B cell (primary cell): Measurements from ENCODE around the gene PDGFC. TPM values are rescaled to one million over a fixed set of nuclear protein-coding genes. Genes with fewer than 3 reads are reported as not detected.
"Not testable (repeated sequence)": the region's sequence is repeated elsewhere in the genome, so short reads cannot be mapped to it uniquely, and the experiment has no call there.

ENCODE experiments used
- ATAC-seq: fragments of 200-7000 bp; cut with Tn5 transposase; one replicate; pipeline ENCODE4 v1.10.0; 2021; ENCODE audit warnings: low read depth, mild to moderate bottlenecking, moderate number of reproducible peaks, moderate library complexity
- CTCF ChIA-PET: fragments of 350-600 bp; sonication (Branson Sonifier 250); formaldehyde crosslinking; loops from one replicate; lab custom pipeline; 2021; ENCODE audit warnings: antibody characterized with exemption, inconsistent platforms; lab: Charles Lee
- POLR2A ChIA-PET: fragments of 350-600 bp; sonication (Branson Sonifier 250); formaldehyde crosslinking; loops from one replicate; lab custom pipeline; 2021; ENCODE audit warnings: antibody characterized with exemption; lab: Charles Lee
- DNase-seq: peaks from one replicate; pipeline ENCODE4 v3.0.0; 2013
- H2AFZ ChIP-seq: 2 replicates; pipeline ENCODE4 v1.6.1; 2012; ENCODE audit warnings: mild to moderate bottlenecking, low read depth, low read length; ENCODE audit not compliant: insufficient read depth, poor library complexity, severe bottlenecking
- H3K27ac ChIP-seq, 2 donors: 1 replicate in 1 of 2; 2 replicates in 1 of 2; pipeline ENCODE4 v1.5.1; 2012 to 2013; ENCODE audit warnings: low read length in 2 of 2, mild to moderate bottlenecking in 2 of 2, moderate library complexity in 1 of 2
- H3K27me3 ChIP-seq, 4 experiments: fragments of 200-600 bp in 1 of 4; sonication (generic) in 1 of 4; replicated peaks in 1 of 4; 1 replicate in 2 of 4; 2 replicates in 2 of 4; pipeline versions ENCODE4 v1.6.1 to v1.7.0; 2013 to 2016; ENCODE audit warnings: low read length in 3 of 4, mild to moderate bottlenecking in 2 of 4, mixed read lengths in 1 of 4, moderate library complexity in 1 of 4; ENCODE audit not compliant: insufficient read depth in 4 of 4, control insufficient read depth in 3 of 4; ENCODE audit errors: control extremely low read depth in 1 of 4
- H3K36me3 ChIP-seq, 2 experiments: replicated peaks in 1 of 2; 1 replicate in 1 of 2; 2 replicates in 1 of 2; pipeline versions ENCODE4 v1.6.1 to v1.7.1; 2013; ENCODE audit warnings: low read length in 1 of 2; ENCODE audit not compliant: insufficient read depth in 2 of 2, control insufficient read depth in 1 of 2; ENCODE audit errors: control extremely low read depth in 1 of 2, extremely low read depth in 1 of 2
- H3K4me1 ChIP-seq, 2 donors: fragments of 200-600 bp in 1 of 2; sonication (generic) in 1 of 2; 1 replicate in 1 of 2; 2 replicates in 1 of 2; pipeline versions ENCODE4 v1.5.1 to v1.6.1; 2013 to 2017; ENCODE audit warnings: low read length in 2 of 2; ENCODE audit not compliant: control insufficient read depth in 2 of 2, insufficient read depth in 2 of 2
- H3K4me2 ChIP-seq: replicated peaks from 2 replicates; pipeline ENCODE3; 2012; ENCODE audit warnings: mild to moderate bottlenecking, low read depth, low read length; ENCODE audit not compliant: poor library complexity, severe bottlenecking
- H3K4me3 ChIP-seq, 5 experiments: fragments of 200-600 bp in 1 of 5; sonication (generic) in 1 of 5; 1 replicate in 3 of 5; 2 replicates in 2 of 5; pipeline versions ENCODE4 v1.5.1 to v1.7.0; 2011 to 2016; ENCODE audit warnings: low read length in 4 of 5, mild to moderate bottlenecking in 4 of 5, low read depth in 2 of 5, control low read depth in 1 of 5, moderate library complexity in 1 of 5; ENCODE audit not compliant: insufficient read depth in 1 of 5; ENCODE audit errors: control extremely low read depth in 1 of 5, extremely low read depth in 1 of 5
- H3K79me2 ChIP-seq: fragments of 200-600 bp; sonication (generic); one replicate; pipeline ENCODE4 v1.6.0; 2016; ENCODE audit warnings: low read length; ENCODE audit not compliant: control insufficient read depth, insufficient read depth
- H3K9ac ChIP-seq: fragments of 200-600 bp; sonication (generic); 2 replicates; pipeline ENCODE4 v1.6.1; 2017; ENCODE audit warnings: mild to moderate bottlenecking, low read length, moderate library complexity
- H3K9me3 ChIP-seq, 3 donors: one replicate each; pipeline versions ENCODE4 v1.6.1 to v1.7.1; 2013; ENCODE audit warnings: low read length in 2 of 3; ENCODE audit not compliant: control insufficient read depth in 2 of 3, insufficient read depth in 1 of 3; ENCODE audit errors: control extremely low read depth in 1 of 3
- H4K20me1 ChIP-seq: 2 replicates; pipeline ENCODE4 v1.6.0; 2012; ENCODE audit warnings: mild to moderate bottlenecking, low read length; ENCODE audit not compliant: insufficient read depth, control insufficient read depth, poor library complexity, severe bottlenecking
- H3K27ac Mint-ChIP-seq: one replicate; pipeline ENCODE4 v1.8.0; 2021; ENCODE audit warnings: mixed read lengths
- H3K27me3 Mint-ChIP-seq: one replicate; pipeline ENCODE4 v1.8.0; 2021; ENCODE audit warnings: mixed read lengths
- H3K4me1 Mint-ChIP-seq: one replicate; pipeline ENCODE4 v1.8.0; 2021; ENCODE audit warnings: mixed read lengths
- H3K4me3 Mint-ChIP-seq: one replicate; pipeline ENCODE4 v1.8.0; 2021; ENCODE audit warnings: mixed read lengths
- H3K9me3 Mint-ChIP-seq: one replicate; pipeline ENCODE4 v1.8.0; 2022; ENCODE audit warnings: mixed read lengths; ENCODE audit not compliant: insufficient read depth
- EZH2 ChIP-seq: IDR thresholded peaks from 2 replicates; pipeline ENCODE4 v1.6.1; 2012; ENCODE audit warnings: borderline replicate concordance, low read depth, mild to moderate bottlenecking, moderate library complexity, low read length; ENCODE audit not compliant: insufficient read depth, poor library complexity, severe bottlenecking
- whole genome bisulfite sequencing: methylation state at CpG from one replicate; pipeline ENCODE4 v1.1.5; 2013; ENCODE audit warnings: missing lambda C conversion rate; ENCODE audit not compliant: insufficient coverage; 5-methylcytosine and 5-hydroxymethylcytosine counted together
- intact Hi-C: fragments of 100-400 bp; cut with micrococcal nuclease; formaldehyde crosslinking; loops from one replicate; pipeline ENCODE4 v1.10.0; 2022
- polyA plus RNA-seq: library from polyadenylated mRNA; depleted of rRNA; stranded (reverse); fragments of >200 nt; gene quantifications from 2 replicates; pipeline ENCODE4 v1.2.3, GENCODE V29; 2012
- total RNA-seq, 2 donors: library from RNA; stranded (reverse); fragments of 120-200 nt in 1 of 2; gene quantifications; 1 replicate in 1 of 2; 2 replicates in 1 of 2; pipeline versions ENCODE4 v1.2.3 to v1.2.4, GENCODE V29; 2013 to 2022
- TF ChIP-seq, protein P1 (sequence below): fragments of 200-600 bp; IDR thresholded peaks from one replicate; pipeline ENCODE4 v1.8.0; 2022; ENCODE audit warnings: antibody characterized with exemption, mild to moderate bottlenecking

The PDGFC gene
- total and polyA plus RNA-seq, 2 donors (not counting 1 experiment from before 2014, with no cell fraction given), result 0.10 TPM; not detected in 1

DNA sequence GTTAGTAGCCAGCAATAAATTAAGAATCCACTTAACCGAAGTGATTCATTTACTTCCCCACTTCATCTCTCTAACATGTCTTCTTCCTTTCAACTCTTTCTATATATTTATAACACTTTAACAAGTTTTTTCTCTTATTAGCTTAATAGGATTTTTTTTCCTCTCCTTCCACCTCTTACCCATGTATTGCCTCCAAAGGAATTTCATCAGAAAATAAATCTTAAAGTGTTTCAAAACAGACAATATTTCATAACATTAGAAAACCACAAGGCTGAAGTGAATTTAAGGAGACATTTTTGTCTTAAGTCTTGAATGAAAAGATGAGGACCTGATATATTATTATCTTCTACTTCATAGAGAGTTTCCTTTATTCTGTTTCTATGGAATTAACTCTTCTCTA is 101.5 kb downstream of the PDGFC start:
- ChIA-PET POLR2A (no interaction called here), CTCF (no interaction called here)
- Histone ChIP-seq H3K9me3 (no peaks in the 10 kb centered on the region), H3K4me1 (no peaks in the 10 kb centered on the region), H3K27ac (no peak overlapping the region), H3K4me2 (no peak overlapping the region), H2AFZ (no peak overlapping the region), H3K36me3 (no peaks in the 10 kb centered on the region), H3K27me3 (no peaks in the 10 kb centered on the region), H3K9ac (no peak overlapping the region), H3K4me3 (no peak overlapping the region), H4K20me1 (no peaks in the 10 kb centered on the region), H3K79me2 (no peaks in the 10 kb centered on the region)
- Mint-ChIP-seq H3K4me1 (no peaks in the 10 kb centered on the region), H3K9me3 (peaks cover 4% of the 10 kb centered on the region), H3K27me3 (no peaks in the 10 kb centered on the region), H3K4me3 (no peak overlapping the region), H3K27ac (no peak overlapping the region)
- DNase-seq (no peak), ATAC-seq (no peak)
- TF ChIP-seq, protein P1, sequence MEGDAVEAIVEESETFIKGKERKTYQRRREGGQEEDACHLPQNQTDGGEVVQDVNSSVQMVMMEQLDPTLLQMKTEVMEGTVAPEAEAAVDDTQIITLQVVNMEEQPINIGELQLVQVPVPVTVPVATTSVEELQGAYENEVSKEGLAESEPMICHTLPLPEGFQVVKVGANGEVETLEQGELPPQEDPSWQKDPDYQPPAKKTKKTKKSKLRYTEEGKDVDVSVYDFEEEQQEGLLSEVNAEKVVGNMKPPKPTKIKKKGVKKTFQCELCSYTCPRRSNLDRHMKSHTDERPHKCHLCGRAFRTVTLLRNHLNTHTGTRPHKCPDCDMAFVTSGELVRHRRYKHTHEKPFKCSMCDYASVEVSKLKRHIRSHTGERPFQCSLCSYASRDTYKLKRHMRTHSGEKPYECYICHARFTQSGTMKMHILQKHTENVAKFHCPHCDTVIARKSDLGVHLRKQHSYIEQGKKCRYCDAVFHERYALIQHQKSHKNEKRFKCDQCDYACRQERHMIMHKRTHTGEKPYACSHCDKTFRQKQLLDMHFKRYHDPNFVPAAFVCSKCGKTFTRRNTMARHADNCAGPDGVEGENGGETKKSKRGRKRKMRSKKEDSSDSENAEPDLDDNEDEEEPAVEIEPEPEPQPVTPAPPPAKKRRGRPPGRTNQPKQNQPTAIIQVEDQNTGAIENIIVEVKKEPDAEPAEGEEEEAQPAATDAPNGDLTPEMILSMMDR, result no peak
- TF ChIP-seq EZH2, result no peak
- no CpG with 5 or more reads among the region's 1 CpG for WGBS
- intact Hi-C loops, result no loop called here

DNA sequence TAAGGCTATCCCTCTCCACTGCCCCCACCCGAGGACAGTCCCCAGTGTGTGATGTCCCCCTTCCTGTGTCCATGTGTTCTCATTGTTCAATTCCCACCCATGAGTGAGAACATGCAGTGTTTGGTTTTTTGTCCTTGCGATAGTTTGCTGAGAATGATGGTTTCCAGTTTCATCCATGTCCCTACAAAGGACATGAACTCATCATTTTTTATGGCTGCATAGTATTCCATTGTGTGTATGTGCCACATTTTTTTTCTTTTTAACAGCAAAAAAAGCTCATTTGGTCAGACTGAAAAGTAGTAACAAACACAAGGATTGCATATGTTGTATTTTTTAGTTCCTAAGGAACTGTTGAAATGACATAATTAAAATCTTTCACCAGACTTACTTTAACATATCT is 105.5 kb downstream of the PDGFC start:
- H3K9me3 ChIP-seq, H3K27me3 ChIP-seq, H3K4me1 Mint-ChIP-seq, DNase-seq, H3K36me3 ChIP-seq, H2AFZ ChIP-seq, H3K79me2 ChIP-seq, H3K27me3 Mint-ChIP-seq, H3K9me3 Mint-ChIP-seq, CTCF ChIA-PET, H4K20me1 ChIP-seq, H3K9ac ChIP-seq, H3K4me3 Mint-ChIP-seq, H3K4me2 ChIP-seq, H3K27ac ChIP-seq, H3K4me1 ChIP-seq, H3K4me3 ChIP-seq, ATAC-seq, POLR2A ChIA-PET, intact Hi-C loops, H3K27ac Mint-ChIP-seq: not testable (repeated sequence)
- no CpG with 5 or more reads among the region's 2 CpGs for WGBS
